Muscle layer of colon (tissue), 2 donors: ENCODE measurements around the gene TMCC2.
A peak's percentile ranks its signal among the peaks of the same experiment; 100 is the strongest.

ENCODE experiments used
- H3K27ac ChIP-seq: one replicate; pipeline ENCODE4 v1.7.0; 2013; ENCODE audit warnings: low read depth, mild to moderate bottlenecking, low read length, moderate library complexity
- H3K27me3 ChIP-seq, 2 donors: one replicate each; pipeline ENCODE4 v1.7.0; 2013; ENCODE audit warnings: low read length in 2 of 2, mild to moderate bottlenecking in 2 of 2; ENCODE audit not compliant: insufficient read depth in 2 of 2, control insufficient read depth in 1 of 2
- H3K36me3 ChIP-seq: one replicate; pipeline ENCODE4 v1.7.0; 2013; ENCODE audit warnings: mild to moderate bottlenecking, low read length; ENCODE audit not compliant: insufficient read depth
- H3K4me1 ChIP-seq: one replicate; pipeline ENCODE4 v1.7.0; 2013; ENCODE audit warnings: mild to moderate bottlenecking, low read length; ENCODE audit not compliant: insufficient read depth
- H3K4me3 ChIP-seq, 2 donors: one replicate each; pipeline ENCODE4 v1.7.0; 2013; ENCODE audit warnings: low read length in 2 of 2, low read depth in 1 of 2, mild to moderate bottlenecking in 1 of 2, moderate library complexity in 1 of 2
- H3K9ac ChIP-seq: one replicate; pipeline ENCODE4 v1.7.0; 2013; ENCODE audit warnings: low read length
- H3K9me3 ChIP-seq: one replicate; pipeline ENCODE4 v1.7.0; 2013; ENCODE audit warnings: mild to moderate bottlenecking, low read length
- donor health status: abdominal sarcoma.
- donor health status: Adenocarcinoma of cecum.

The TMCC2 gene

GRCh38 chr1:205316161-205316566 is 88.4 kb downstream of the TMCC2 start:
- Histone ChIP-seq H3K36me3 (no peaks in the 10 kb centered on the region), H3K4me1 (peaks cover 30% of the 10 kb centered on the region), H3K9me3 (no peaks in the 10 kb centered on the region), H3K4me3 (no peak overlapping the region), H3K27ac (no peak overlapping the region), H3K27me3 (no peaks in the 10 kb centered on the region), H3K9ac (no peak overlapping the region)

GRCh38 chr1:205317311-205317917 is 89.7 kb downstream of the TMCC2 start:
- no peak overlapping the region for H3K27ac ChIP-seq
- no peaks in the 10 kb centered on the region for H3K9me3 ChIP-seq
- no peaks in the 10 kb centered on the region for H3K36me3 ChIP-seq
- no peak overlapping the region for H3K9ac ChIP-seq
- peaks cover 30% of the 10 kb centered on the region for H3K4me1 ChIP-seq
- no peaks in the 10 kb centered on the region for H3K27me3 ChIP-seq
- H3K4me3 ChIP-seq = no peak overlapping the region

- Histone ChIP-seq H3K4me3 (no peak overlapping the region), H3K9ac (no peak overlapping the region), H3K27ac (no peak overlapping the region), H3K4me1 (peaks cover 30% of the 10 kb centered on the region), H3K36me3 (no peaks in the 10 kb centered on the region), H3K9me3 (no peaks in the 10 kb centered on the region), H3K27me3 (no peaks in the 10 kb centered on the region)
Observed at GRCh38 chr1:205318231-205318991, 90.7 kb downstream of the TMCC2 start.

- H3K9ac ChIP-seq = no peak overlapping the region
- H3K27ac ChIP-seq = no peak overlapping the region
- H3K4me1 ChIP-seq = peaks cover 27% of the 10 kb centered on the region
- peak overlapping the region in 1 of 2 donors; percentile 13 for H3K4me3 ChIP-seq
- H3K9me3 ChIP-seq = no peaks in the 10 kb centered on the region
- no peaks in the 10 kb centered on the region for H3K36me3 ChIP-seq
- H3K27me3 ChIP-seq = no peaks in the 10 kb centered on the region
Observed at GRCh38 chr1:205319081-205320018, 91.6 kb downstream of the TMCC2 start.

- Histone ChIP-seq H3K4me3 (peak within 1 kb of the TSS; percentile 61 to 74), H3K27me3 (no peaks in the 10 kb centered on the region), H3K9ac (peak within 1 kb of the TSS; percentile 49), H3K4me1 (peaks cover 27% of the 10 kb centered on the region), H3K36me3 (no peaks in the 10 kb centered on the region), H3K27ac (peak within 1 kb of the TSS; percentile 40), H3K9me3 (no peaks in the 10 kb centered on the region)
Observed at GRCh38 chr1:205321162-205321958, 93.6 kb downstream of the TMCC2 start, which contains the start of gene NUAK2. Gene NUAK2, minus strand, starts transcription at chr1:205321745. Its CDS starts 117 bp downstream, at chr1:205321628.

GRCh38 chr1:205321959-205322283 is 94.2 kb downstream of the TMCC2 start:
- no peaks in the 10 kb centered on the region for H3K36me3 ChIP-seq
- H3K4me1 ChIP-seq = peaks cover 27% of the 10 kb centered on the region
- H3K9me3 ChIP-seq = no peaks in the 10 kb centered on the region
- peak overlapping the region in 1 of 2 donors; percentile 74 for H3K4me3 ChIP-seq
- no peak overlapping the region for H3K27ac ChIP-seq
- no peak overlapping the region for H3K9ac ChIP-seq
- H3K27me3 ChIP-seq = no peaks in the 10 kb centered on the region
